Kidney (tissue), 14 donors: ENCODE results near the gene THBS3. TPM values are rescaled to one million over a fixed set of nuclear protein-coding genes. Genes with fewer than 3 reads are reported as not detected.

ENCODE experiments used
- DNase-seq, 5 donors: peaks; one replicate each; pipeline ENCODE4 v3.0.0-alpha.2; 2013 to 2020
- FAIRE-seq: peaks from 2 replicates; lab custom pipeline; 2012; peaks lifted over from hg19 to GRCh38; lab: Jason Lieb, UNC
- H3K27ac ChIP-seq, 2 donors: one replicate each; pipeline ENCODE4 v1.7.0; 2013; ENCODE audit warnings: low read depth in 2 of 2, low read length in 2 of 2, inconsistent platforms in 1 of 2
- H3K27me3 ChIP-seq: one replicate; pipeline ENCODE4 v1.7.1; 2013; ENCODE audit warnings: low read length, inconsistent platforms; ENCODE audit not compliant: control insufficient read depth, insufficient read depth
- H3K36me3 ChIP-seq, 3 donors: one replicate each; pipeline versions ENCODE4 v1.7.0 to v1.7.1; 2013; ENCODE audit warnings: low read length in 3 of 3, control low read depth in 1 of 3, inconsistent platforms in 1 of 3; ENCODE audit not compliant: insufficient read depth in 3 of 3, control insufficient read depth in 2 of 3
- H3K4me1 ChIP-seq, 3 donors: one replicate each; pipeline versions ENCODE4 v1.7.0 to v1.7.1; 2013; ENCODE audit warnings: low read length in 3 of 3, inconsistent platforms in 1 of 3, low read depth in 1 of 3; ENCODE audit not compliant: control insufficient read depth in 2 of 3, insufficient read depth in 2 of 3
- H3K4me3 ChIP-seq, 3 donors: one replicate each; pipeline versions ENCODE4 v1.7.0 to v1.8.1; 2013; ENCODE audit warnings: low read length in 3 of 3, control low read depth in 1 of 3, inconsistent platforms in 1 of 3
- H3K9ac ChIP-seq, 3 donors: one replicate each; pipeline versions ENCODE4 v1.7.0 to v1.7.1; 2013; ENCODE audit warnings: low read length in 3 of 3, control low read depth in 1 of 3, inconsistent platforms in 1 of 3
- H3K9me3 ChIP-seq, 3 donors: one replicate each; pipeline versions ENCODE4 v1.7.0 to v1.7.1; 2013; ENCODE audit warnings: low read length in 3 of 3, control low read depth in 1 of 3, inconsistent platforms in 1 of 3; ENCODE audit not compliant: control insufficient read depth in 2 of 3, insufficient read depth in 1 of 3
- CTCF ChIP-seq: IDR thresholded peaks from 3 replicates; pipeline ENCODE4 v1.5.1; 2012; ENCODE audit warnings: mild to moderate bottlenecking, moderate library complexity, borderline replicate concordance; ENCODE audit not compliant: insufficient read depth; ENCODE audit errors: extremely low read depth
- intact Hi-C: fragments of 100-400 bp; cut with DNase I; formaldehyde crosslinking; loops from one replicate; pipeline ENCODE4 v1.11.1; 2022
- polyA plus RNA-seq: library from polyadenylated mRNA; stranded (reverse); fragments of 350-450 nt; fragmentation: Illumina TruSeq; extraction: RNeasy Lipid Tissue Mini Kit (QIAGEN cat#74804); gene quantifications from one replicate; pipeline ENCODE4 v1.2.3, GENCODE V29; 2014; ENCODE audit warnings: low read depth, low replicate concordance; ENCODE audit not compliant: insufficient read depth
- total RNA-seq: library from RNA; stranded (reverse); fragmentation: NEBNext Ultra II Directional; extraction: Animal tissue kit (Norgen Biotek cat#: 25700); gene quantifications from one replicate; pipeline ENCODE4 v1.2.1, GENCODE V29; 2021
- donor health status: control.
- donor health status: control.
- donor health status: control.
- donor health status: control.
- donor health status: control.
- donor health status: DM: yes; HTN: yes; CAD: no.
- donor health status: Normal renal cell carcinoma (clear cell type).

The THBS3 gene
- total and polyA plus RNA-seq, 2 donors from 2014 or later = 21.4 to 33.0 TPM

- FAIRE-seq = no peak
Observed at GRCh38 chr1:155186067-155186793, 21.5 kb downstream of the THBS3 start.

DNA sequence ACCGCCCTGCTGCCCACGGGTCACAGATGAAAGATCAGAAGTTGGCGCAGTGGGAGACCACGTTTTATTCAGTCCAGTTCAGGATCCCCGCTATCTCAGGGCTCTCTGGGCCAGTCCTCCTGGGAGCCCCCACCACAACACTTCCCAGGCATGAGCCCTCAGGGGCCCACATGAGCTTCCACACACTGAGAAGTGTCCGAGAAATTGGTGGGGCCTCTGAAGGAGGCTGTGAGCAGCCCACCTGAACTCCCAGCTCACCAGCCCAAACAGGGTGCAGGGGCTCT is 22.0 kb downstream of the THBS3 start:
- Histone ChIP-seq H3K9ac (peak overlapping the region in 1 of 3 donors; percentile 51), H3K4me3 (no peak overlapping the region), H3K36me3 (no peaks in the 10 kb centered on the region), H3K4me1 (peaks cover 0 to 28% (median 7%) of the 10 kb centered on the region in 3 donors), H3K9me3 (no peaks in the 10 kb centered on the region), H3K27me3 (no peaks in the 10 kb centered on the region), H3K27ac (peak overlapping the region; percentile 67 to 79)
- FAIRE-seq (no peak), DNase-seq (no peak)
- TF ChIP-seq CTCF = no peak
- intact Hi-C loops = no loop called here

More at GRCh38 chr1:155186067-155186793, 21.5 kb downstream of the THBS3 start:
- intact Hi-C loops = no loop called here
- peak; percentile 72 to 86 (median 81) for DNase-seq
- peaks cover 0 to 28% (median 7%) of the 10 kb centered on the region in 3 donors for H3K4me1 ChIP-seq
- no peak for TF ChIP-seq CTCF
- H3K36me3 ChIP-seq = no peaks in the 10 kb centered on the region
- no peaks in the 10 kb centered on the region for H3K27me3 ChIP-seq
- peak overlapping the region in 1 of 3 donors; percentile 51 for H3K9ac ChIP-seq
- peak overlapping the region; percentile 67 to 79 for H3K27ac ChIP-seq
- peak overlapping the region in 1 of 3 donors; percentile 33 for H3K4me3 ChIP-seq
- no peaks in the 10 kb centered on the region for H3K9me3 ChIP-seq

- Histone ChIP-seq H3K27me3 (no peaks in the 10 kb centered on the region), H3K9me3 (no peaks in the 10 kb centered on the region), H3K36me3 (no peaks in the 10 kb centered on the region), H3K9ac (peak overlapping the region in 1 of 3 donors; percentile 51), H3K4me3 (no peak overlapping the region), H3K4me1 (peaks cover 0 to 28% (median 7%) of the 10 kb centered on the region in 3 donors), H3K27ac (peak overlapping the region; percentile 67 to 79)
- no peak for TF ChIP-seq CTCF
- FAIRE-seq (no peak), DNase-seq (peak; percentile 70 to 90 (median 80))
- intact Hi-C loops = no loop called here
Observed at GRCh38 chr1:155184835-155185782, 22.6 kb downstream of the THBS3 start.
